ENCODE results near the gene UBA1.

GRCh38 chrX:47233333-47234113, 39.9 kb downstream of the UBA1 start:
- TF ChIP-seq CTCF (IDR thresholded peaks at IDR 0.05) (no peak), POLR2A (IDR thresholded peaks at IDR 0.05) (peak in 1 of 2 donors; percentile 74)

Measured in adrenal gland (tissue), 5 donors.